DND-41 (cell line): ENCODE measurements around the gene MOBP.
A peak's percentile ranks its signal among the peaks of the same experiment; 100 is the strongest.

Experiments
- ATAC-seq: fragments of 200-7000 bp; cut with Tn5 transposase; 3 replicates; pipeline ENCODE4 v1.9.1; 2021; ENCODE audit warnings: low read depth; ENCODE audit not compliant: insufficient read depth
- DNase-seq: peaks from one replicate; pipeline ENCODE4 v3.0.0-alpha.2; 2020
- H2AFZ ChIP-seq: 2 replicates; pipeline ENCODE4 v1.6.0; 2012; ENCODE audit warnings: low read depth, low read length
- H3K27ac ChIP-seq: 2 replicates; pipeline ENCODE4 v1.5.1; 2012; ENCODE audit warnings: low read length, inconsistent platforms
- H3K27me3 ChIP-seq: fragments of 200-600 bp; sonication (generic); 2 replicates; pipeline ENCODE4 v1.6.0; 2012; ENCODE audit warnings: low read length, mild to moderate bottlenecking, inconsistent platforms; ENCODE audit not compliant: insufficient read depth, poor library complexity
- H3K36me3 ChIP-seq: 2 replicates; pipeline ENCODE4 v1.5.1; 2012; ENCODE audit warnings: low read length, inconsistent platforms; ENCODE audit not compliant: insufficient read depth
- H3K4me1 ChIP-seq: 2 replicates; pipeline ENCODE4 v1.5.1; 2012; ENCODE audit warnings: mild to moderate bottlenecking, low read length; ENCODE audit not compliant: insufficient read depth
- H3K4me2 ChIP-seq: 2 replicates; pipeline ENCODE4 v1.6.0; 2012; ENCODE audit warnings: mild to moderate bottlenecking, moderate library complexity, low read length, inconsistent platforms; ENCODE audit not compliant: insufficient read depth
- H3K4me3 ChIP-seq, 2 experiments: fragments of 200-600 bp in 1 of 2; shearing (Covaris generic) in 1 of 2; 2 replicates each; pipeline ENCODE4 v1.5.1; 2012 to 2016; ENCODE audit warnings: inconsistent platforms in 2 of 2, low read length in 2 of 2, mild to moderate bottlenecking in 2 of 2, low read depth in 1 of 2, moderate library complexity in 1 of 2
- H3K79me2 ChIP-seq: 2 replicates; pipeline ENCODE4 v1.6.0; 2012; ENCODE audit warnings: low read length, inconsistent platforms; ENCODE audit not compliant: insufficient read depth
- H3K9ac ChIP-seq: 2 replicates; pipeline ENCODE4 v1.6.0; 2012; ENCODE audit warnings: low read depth, mild to moderate bottlenecking, inconsistent platforms, low read length, moderate library complexity
- H3K9me3 ChIP-seq: 2 replicates; pipeline ENCODE4 v1.5.1; 2012; ENCODE audit warnings: low read length, moderate library complexity, mild to moderate bottlenecking, inconsistent platforms; ENCODE audit not compliant: insufficient read depth, severe bottlenecking
- H4K20me1 ChIP-seq: 2 replicates; pipeline ENCODE4 v1.6.0; 2012; ENCODE audit warnings: low read length; ENCODE audit not compliant: insufficient read depth
- CTCF ChIP-seq: IDR thresholded peaks from 2 replicates; pipeline ENCODE4 v1.5.1; 2012; ENCODE audit warnings: borderline replicate concordance, low read length, moderate library complexity, mild to moderate bottlenecking; ENCODE audit not compliant: poor library complexity, severe bottlenecking; ENCODE audit errors: extremely low read depth
- EZH2 ChIP-seq: IDR thresholded peaks from 3 replicates; pipeline ENCODE4 v1.6.1; 2012; ENCODE audit warnings: borderline replicate concordance, low read depth, mild to moderate bottlenecking, moderate library complexity, low read length, inconsistent platforms; ENCODE audit not compliant: severe bottlenecking

Gene MOBP

GRCh38 chr3:39515681-39516441 is 48.4 kb downstream of the MOBP start:
- no peak for ATAC-seq
- Histone ChIP-seq H3K9me3 (no peaks in the 10 kb centered on the region), H2AFZ (no peak overlapping the region), H3K4me2 (no peak overlapping the region), H3K79me2 (no peaks in the 10 kb centered on the region), H4K20me1 (no peaks in the 10 kb centered on the region), H3K9ac (no peak overlapping the region), H3K27me3 (peaks cover 3% of the 10 kb centered on the region), H3K4me3 (no peak overlapping the region), H3K36me3 (no peaks in the 10 kb centered on the region), H3K4me1 (no peaks in the 10 kb centered on the region), H3K27ac (no peak overlapping the region)
- DNase-seq, result no peak
- TF ChIP-seq EZH2 (no peak), CTCF (no peak)

GRCh38 chr3:39519103-39519502 is 51.6 kb downstream of the MOBP start:
- Histone ChIP-seq H3K27me3 (peaks cover 10% of the 10 kb centered on the region), H3K4me3 (no peak overlapping the region), H3K9ac (no peak overlapping the region), H3K9me3 (peaks cover 3% of the 10 kb centered on the region), H2AFZ (no peak overlapping the region), H4K20me1 (no peaks in the 10 kb centered on the region), H3K4me1 (no peaks in the 10 kb centered on the region), H3K79me2 (no peaks in the 10 kb centered on the region), H3K27ac (no peak overlapping the region), H3K36me3 (no peaks in the 10 kb centered on the region), H3K4me2 (no peak overlapping the region)
- TF ChIP-seq CTCF (no peak), EZH2 (no peak)
- no peak for DNase-seq
- ATAC-seq, result no peak

GRCh38 chr3:39519554-39520288 is 52.2 kb downstream of the MOBP start:
- TF ChIP-seq EZH2, result no peak
- no peak for TF ChIP-seq CTCF
- no peaks in the 10 kb centered on the region for H4K20me1 ChIP-seq
- ATAC-seq (peak; percentile 53; the same call in 1 of the 3 replicates), DNase-seq (no peak)
- no peak overlapping the region for H3K27ac ChIP-seq
- H3K9me3 ChIP-seq, result peaks cover 5% of the 10 kb centered on the region
- no peak overlapping the region for H3K4me2 ChIP-seq
- no peaks in the 10 kb centered on the region for H3K79me2 ChIP-seq
- peaks cover 10% of the 10 kb centered on the region for H3K27me3 ChIP-seq
- no peak overlapping the region for H3K9ac ChIP-seq
- H2AFZ ChIP-seq, result no peak overlapping the region
- H3K4me1 ChIP-seq, result no peaks in the 10 kb centered on the region
- no peak overlapping the region for H3K4me3 ChIP-seq
- H3K36me3 ChIP-seq, result no peaks in the 10 kb centered on the region
